Parathyroid adenoma (tissue), 2 donors: ENCODE results near the gene CCL16.

Source experiments
- H2AFZ ChIP-seq: fragments of 300-600 bp; sonication (generic); one replicate; pipeline ENCODE4 v1.7.0; 2017; ENCODE audit warnings: antibody characterized with exemption, mild to moderate bottlenecking
- H3K27ac ChIP-seq: fragments of 300-600 bp; sonication (generic); one replicate; pipeline ENCODE4 v1.7.0; 2017
- H3K27me3 ChIP-seq: fragments of 300-600 bp; sonication (generic); one replicate; pipeline ENCODE4 v1.7.0; 2017; ENCODE audit warnings: low read length; ENCODE audit not compliant: control insufficient read depth, insufficient read depth
- H3K36me3 ChIP-seq: fragments of 300-600 bp; sonication (generic); one replicate; pipeline ENCODE4 v1.7.0; 2017; ENCODE audit warnings: low read length; ENCODE audit not compliant: control insufficient read depth, insufficient read depth
- H3K4me1 ChIP-seq: fragments of 300-600 bp; sonication (generic); one replicate; pipeline ENCODE4 v1.7.0; 2017; ENCODE audit warnings: control low read depth
- H3K4me2 ChIP-seq: fragments of 300-600 bp; sonication (generic); one replicate; pipeline ENCODE4 v1.7.0; 2017; ENCODE audit warnings: low read length
- H3K4me3 ChIP-seq: fragments of 300-600 bp; sonication (generic); one replicate; pipeline ENCODE4 v1.7.0; 2017; ENCODE audit warnings: low read depth, low read length
- H3K79me2 ChIP-seq: fragments of 300-600 bp; sonication (generic); one replicate; pipeline ENCODE4 v1.7.0; 2017; ENCODE audit warnings: control low read depth
- H3K9ac ChIP-seq: fragments of 300-600 bp; sonication (generic); one replicate; pipeline ENCODE4 v1.7.0; 2017; ENCODE audit warnings: mild to moderate bottlenecking
- H3K9me3 ChIP-seq: fragments of 300-600 bp; sonication (generic); one replicate; pipeline ENCODE4 v1.7.0; 2017; ENCODE audit warnings: low read length; ENCODE audit not compliant: control insufficient read depth
- CTCF ChIP-seq: fragments of 300-600 bp; sonication (generic); IDR thresholded peaks from one replicate; pipeline ENCODE4 v1.7.0; 2017; ENCODE audit warnings: antibody characterized with exemption, mild to moderate bottlenecking
- donor health status: primary hyperparathyroidism.

CCL16 gene

GRCh38 chr17:36008998-36009665, 27.8 kb upstream of the CCL16 start:
- no peak overlapping the region for H3K27ac ChIP-seq
- no peak overlapping the region for H3K4me3 ChIP-seq
- no peaks in the 10 kb centered on the region for H3K4me1 ChIP-seq
- no peaks in the 10 kb centered on the region for H3K79me2 ChIP-seq
- H3K36me3 ChIP-seq = no peaks in the 10 kb centered on the region
- no peaks in the 10 kb centered on the region for H3K27me3 ChIP-seq
- no peak overlapping the region for H3K9ac ChIP-seq
- TF ChIP-seq CTCF = peak; percentile 6
- no peak overlapping the region for H3K4me2 ChIP-seq
- H2AFZ ChIP-seq = no peak overlapping the region
- no peaks in the 10 kb centered on the region for H3K9me3 ChIP-seq

DNA sequence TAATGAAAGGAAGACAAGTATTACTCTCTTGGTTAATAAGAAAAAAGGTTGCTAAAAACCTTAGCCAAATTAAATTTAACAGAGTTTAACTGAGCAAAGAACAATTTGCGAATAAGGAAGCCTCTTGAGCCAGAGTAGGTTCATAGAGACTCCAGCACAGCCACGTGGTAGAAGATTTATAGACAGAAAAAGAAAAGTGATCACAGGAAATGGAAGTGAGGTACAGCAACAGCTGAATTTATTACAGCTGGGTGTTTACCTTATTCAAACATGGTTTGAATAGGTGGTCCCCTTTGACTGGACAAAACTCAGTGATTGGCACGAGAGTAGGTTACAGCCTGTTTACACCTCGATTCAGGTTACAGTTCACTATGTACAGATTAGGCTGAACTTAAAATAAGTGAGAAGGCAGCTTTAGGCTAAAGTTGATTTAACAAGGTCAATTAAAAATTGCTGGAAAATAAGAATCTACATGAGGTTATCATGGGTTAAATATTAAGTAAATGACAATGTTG, 23.4 kb upstream of the CCL16 start:
- Histone ChIP-seq H3K27ac (no peak overlapping the region), H2AFZ (no peak overlapping the region), H3K27me3 (no peaks in the 10 kb centered on the region), H3K79me2 (no peaks in the 10 kb centered on the region), H3K4me2 (no peak overlapping the region), H3K4me3 (no peak overlapping the region), H3K9me3 (no peaks in the 10 kb centered on the region), H3K9ac (no peak overlapping the region), H3K4me1 (no peaks in the 10 kb centered on the region), H3K36me3 (no peaks in the 10 kb centered on the region)
- TF ChIP-seq CTCF = no peak

DNA sequence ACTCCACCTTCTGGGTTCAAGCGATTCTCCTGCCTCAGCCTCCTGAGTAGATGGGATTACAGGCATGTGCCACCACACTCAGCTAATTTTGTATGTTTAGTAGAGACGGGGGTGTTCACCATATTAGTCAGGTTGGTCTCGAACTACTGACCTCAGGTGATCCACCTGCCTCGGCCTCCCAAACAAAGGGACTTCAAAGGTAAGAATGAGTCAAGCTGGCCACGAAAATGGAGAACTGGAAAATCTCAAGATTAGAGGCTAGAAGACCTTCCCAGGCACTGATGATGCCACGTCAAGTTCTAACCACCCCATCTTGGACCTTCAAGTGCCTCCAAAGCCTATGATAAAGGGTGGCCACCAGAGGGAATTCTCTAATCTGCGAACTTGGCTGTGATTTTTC, 21.3 kb upstream of the CCL16 start:
- no peak overlapping the region for H3K9ac ChIP-seq
- no peak overlapping the region for H3K27ac ChIP-seq
- no peaks in the 10 kb centered on the region for H3K36me3 ChIP-seq
- no peak for TF ChIP-seq CTCF
- no peaks in the 10 kb centered on the region for H3K79me2 ChIP-seq
- H3K4me2 ChIP-seq = no peak overlapping the region
- H3K4me3 ChIP-seq = no peak overlapping the region
- no peaks in the 10 kb centered on the region for H3K9me3 ChIP-seq
- H2AFZ ChIP-seq = no peak overlapping the region
- H3K27me3 ChIP-seq = no peaks in the 10 kb centered on the region
- no peaks in the 10 kb centered on the region for H3K4me1 ChIP-seq

DNA sequence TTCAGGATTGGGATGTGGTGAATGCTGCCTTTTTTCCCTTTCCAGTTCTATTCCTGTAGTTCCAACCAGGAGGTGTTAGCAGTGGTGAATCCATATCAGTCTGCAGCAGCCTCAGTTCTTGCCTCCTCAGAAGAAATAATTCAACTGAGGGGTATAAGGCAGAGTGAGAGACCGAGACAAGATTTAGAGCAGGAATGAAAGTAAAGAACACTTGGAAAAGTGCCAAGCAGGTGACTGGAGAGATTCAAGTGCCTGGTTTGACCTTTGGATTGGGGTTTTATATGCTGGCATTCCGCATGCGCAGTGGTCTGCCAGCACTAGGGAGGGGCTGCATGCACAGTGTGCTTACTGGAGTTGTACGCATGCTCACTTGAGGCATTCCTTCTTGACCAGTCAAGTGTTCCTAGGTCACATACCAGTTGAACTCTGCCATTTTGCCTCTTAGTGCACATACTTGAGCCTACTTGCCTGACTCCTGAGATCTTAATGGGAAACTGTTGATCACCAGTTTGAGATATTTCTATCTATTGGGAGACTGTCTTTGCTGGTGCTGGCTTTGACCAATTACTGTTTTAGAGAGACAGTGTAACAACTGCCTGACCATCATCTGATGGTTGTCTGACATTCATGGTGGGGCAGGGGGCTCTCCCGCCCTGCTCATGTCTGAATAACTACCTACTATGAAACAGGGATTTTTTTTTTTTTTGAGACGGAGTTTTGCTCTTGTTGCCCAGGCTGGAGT, 20.7 kb upstream of the CCL16 start:
- Histone ChIP-seq H2AFZ (no peak overlapping the region), H3K36me3 (no peaks in the 10 kb centered on the region), H3K79me2 (no peaks in the 10 kb centered on the region), H3K9me3 (no peaks in the 10 kb centered on the region), H3K9ac (no peak overlapping the region), H3K4me3 (no peak overlapping the region), H3K27ac (no peak overlapping the region), H3K4me2 (no peak overlapping the region), H3K27me3 (no peaks in the 10 kb centered on the region), H3K4me1 (no peaks in the 10 kb centered on the region)
- TF ChIP-seq CTCF = no peak
